HFFc6 (cell line): Measurements from ENCODE around the gene CILP2. TPM values are rescaled to one million over a fixed set of nuclear protein-coding genes. Genes with fewer than 3 reads are reported as not detected.

Experiments
- DNase-seq: peaks from one replicate; pipeline ENCODE4 v3.0.0-alpha.2; 2018
- H3K27ac Mint-ChIP-seq: 2 replicates; pipeline ENCODE4 v1.8.0; 2020; ENCODE audit warnings: mild to moderate bottlenecking, mixed read lengths
- H3K27me3 Mint-ChIP-seq: 2 replicates; pipeline ENCODE4 v1.8.0; 2021; ENCODE audit warnings: mild to moderate bottlenecking, moderate library complexity, mixed read lengths; ENCODE audit not compliant: insufficient read depth
- H3K36me3 Mint-ChIP-seq: 2 replicates; pipeline ENCODE4 v1.8.0; 2021; ENCODE audit warnings: low read depth, mixed read lengths
- H3K4me1 Mint-ChIP-seq: 2 replicates; pipeline ENCODE4 v1.8.0; 2020; ENCODE audit warnings: low read depth, mixed read lengths
- H3K4me3 Mint-ChIP-seq: 2 replicates; pipeline ENCODE4 v1.8.0; 2020; ENCODE audit warnings: mild to moderate bottlenecking, moderate library complexity, mixed read lengths
- H3K9me3 Mint-ChIP-seq: 2 replicates; pipeline ENCODE4 v1.8.0; 2020; ENCODE audit warnings: mild to moderate bottlenecking, mixed read lengths
- total RNA-seq, 6 experiments: library from RNA; stranded (reverse); fragmentation: NEBNext Ultra II Directional; extraction: Animal tissue kit (Norgen Biotek cat#: 25700); gene quantifications; 2 replicates in 1 of 6; 3 replicates in 5 of 6; pipeline ENCODE4 v1.2.3, GENCODE V29; 2021
- TF ChIP-seq, protein P1 (sequence below): fragments of 200-600 bp; sonication (generic); IDR thresholded peaks from 2 replicates; pipeline ENCODE4 v1.5.0; 2021; ENCODE audit warnings: antibody characterized with exemption, mild to moderate bottlenecking

CILP2 gene
- total RNA-seq, 6 experiments from 2014 or later, result 0.09 to 0.28 (median 0.15) TPM

DNA sequence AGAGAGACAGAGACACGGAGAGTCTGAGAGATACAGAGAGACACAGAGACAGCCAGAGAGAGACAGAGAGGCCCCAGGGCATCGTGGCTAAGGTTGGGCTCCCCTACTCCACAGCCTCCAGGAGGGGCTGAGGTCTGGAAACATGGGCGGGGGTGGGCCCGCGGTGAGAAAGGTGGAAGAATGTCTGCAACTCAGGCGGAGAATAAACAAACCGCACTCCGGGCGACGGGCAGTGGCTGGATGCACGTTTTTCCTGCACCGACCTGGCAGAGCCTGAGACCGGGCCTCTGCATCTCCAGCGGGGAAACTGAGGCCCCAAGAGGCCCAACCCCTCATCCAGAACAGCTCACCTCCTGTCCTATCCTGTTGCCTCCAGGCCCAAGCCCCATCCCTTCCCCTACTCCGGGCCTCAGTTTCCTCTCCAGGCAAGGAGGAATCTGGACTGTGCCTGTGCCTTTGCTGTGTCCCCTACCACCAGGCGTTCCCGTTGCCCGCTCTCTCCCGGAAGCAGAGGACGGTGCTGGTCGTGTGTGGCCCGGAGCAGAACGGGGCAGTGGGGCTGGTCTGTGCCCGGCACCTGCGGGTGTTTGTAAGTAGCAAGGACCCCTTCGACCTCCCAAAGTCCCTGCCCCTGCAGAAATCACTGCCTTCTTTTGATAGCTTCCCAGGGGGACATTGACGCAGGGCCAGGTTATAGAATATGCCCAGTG is 3.4 kb upstream of the CILP2 start:
- H3K4me1 Mint-ChIP-seq, result peaks cover 17% of the 10 kb centered on the region
- peaks cover 13% of the 10 kb centered on the region for H3K27me3 Mint-ChIP-seq
- TF ChIP-seq, protein P1, sequence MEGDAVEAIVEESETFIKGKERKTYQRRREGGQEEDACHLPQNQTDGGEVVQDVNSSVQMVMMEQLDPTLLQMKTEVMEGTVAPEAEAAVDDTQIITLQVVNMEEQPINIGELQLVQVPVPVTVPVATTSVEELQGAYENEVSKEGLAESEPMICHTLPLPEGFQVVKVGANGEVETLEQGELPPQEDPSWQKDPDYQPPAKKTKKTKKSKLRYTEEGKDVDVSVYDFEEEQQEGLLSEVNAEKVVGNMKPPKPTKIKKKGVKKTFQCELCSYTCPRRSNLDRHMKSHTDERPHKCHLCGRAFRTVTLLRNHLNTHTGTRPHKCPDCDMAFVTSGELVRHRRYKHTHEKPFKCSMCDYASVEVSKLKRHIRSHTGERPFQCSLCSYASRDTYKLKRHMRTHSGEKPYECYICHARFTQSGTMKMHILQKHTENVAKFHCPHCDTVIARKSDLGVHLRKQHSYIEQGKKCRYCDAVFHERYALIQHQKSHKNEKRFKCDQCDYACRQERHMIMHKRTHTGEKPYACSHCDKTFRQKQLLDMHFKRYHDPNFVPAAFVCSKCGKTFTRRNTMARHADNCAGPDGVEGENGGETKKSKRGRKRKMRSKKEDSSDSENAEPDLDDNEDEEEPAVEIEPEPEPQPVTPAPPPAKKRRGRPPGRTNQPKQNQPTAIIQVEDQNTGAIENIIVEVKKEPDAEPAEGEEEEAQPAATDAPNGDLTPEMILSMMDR, result no peak
- no peaks in the 10 kb centered on the region for H3K9me3 Mint-ChIP-seq
- H3K27ac Mint-ChIP-seq, result no peak overlapping the region; the same call in 1 of the 2 replicates
- no peak for DNase-seq
- H3K36me3 Mint-ChIP-seq, result no peaks in the 10 kb centered on the region
- H3K4me3 Mint-ChIP-seq, result no peak overlapping the region; the same call in 1 of the 2 replicates

DNA sequence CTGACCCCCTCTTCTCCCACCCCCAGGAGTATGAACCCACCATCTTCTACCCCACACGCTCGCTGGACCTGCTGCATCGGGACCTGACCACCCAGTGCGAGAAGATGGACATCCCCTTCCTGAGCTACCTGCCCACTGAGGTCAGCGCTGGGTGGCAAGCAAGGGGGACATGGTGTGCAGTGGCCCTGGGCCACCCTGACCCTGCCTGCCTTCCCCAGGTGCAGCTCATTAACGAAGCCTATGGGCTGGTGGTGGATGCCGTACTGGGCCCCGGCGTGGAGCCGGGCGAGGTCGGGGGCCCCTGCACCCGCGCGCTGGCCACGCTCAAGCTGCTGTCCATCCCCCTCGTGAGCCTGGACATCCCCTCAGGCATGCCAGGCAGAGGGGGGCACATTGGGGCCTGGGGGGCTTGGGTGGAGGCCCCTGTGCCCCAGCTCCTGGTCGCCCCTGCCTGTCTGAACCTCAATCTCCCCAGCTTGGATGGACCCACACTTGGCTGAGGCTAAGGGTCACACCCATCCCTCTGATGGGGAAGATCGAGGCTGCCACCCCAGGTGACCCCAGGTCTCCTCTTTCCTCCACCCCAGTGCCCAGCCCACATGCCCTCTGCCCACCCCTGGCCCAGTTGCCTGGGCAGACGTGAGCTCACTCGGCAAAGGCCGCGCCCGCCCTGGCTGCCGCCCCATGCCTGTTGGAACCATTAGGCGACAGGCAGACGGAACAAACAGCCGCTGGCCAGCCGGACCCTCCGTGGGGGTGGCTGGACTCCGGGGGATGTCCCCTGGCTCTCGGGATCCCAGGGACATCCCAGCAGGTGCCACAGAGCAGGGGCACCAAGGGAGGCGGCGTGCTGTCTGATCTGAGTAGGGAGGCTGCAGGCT is 2.5 kb upstream of the CILP2 start:
- TF ChIP-seq, protein P1, result no peak
- Mint-ChIP-seq H3K27ac (no peak overlapping the region), H3K27me3 (peaks cover 13% of the 10 kb centered on the region), H3K36me3 (no peaks in the 10 kb centered on the region), H3K4me1 (peaks cover 12% of the 10 kb centered on the region; the same call in 1 of the 2 replicates), H3K4me3 (no peak overlapping the region), H3K9me3 (no peaks in the 10 kb centered on the region)
- DNase-seq, result no peak

GRCh38 chr19:19537075-19538048 is 703 bp upstream of the CILP2 start:
- H3K27ac Mint-ChIP-seq, result no peak overlapping the region
- H3K4me3 Mint-ChIP-seq, result no peak overlapping the region
- H3K4me1 Mint-ChIP-seq, result no peaks in the 10 kb centered on the region
- DNase-seq, result no peak
- no peaks in the 10 kb centered on the region for H3K36me3 Mint-ChIP-seq
- peaks cover 11% of the 10 kb centered on the region for H3K27me3 Mint-ChIP-seq
- TF ChIP-seq, protein P1, result no peak
- H3K9me3 Mint-ChIP-seq, result no peaks in the 10 kb centered on the region

GRCh38 chr19:19538785-19539166 is 711 bp downstream of the CILP2 start:
- Mint-ChIP-seq H3K36me3 (no peaks in the 10 kb centered on the region), H3K9me3 (no peaks in the 10 kb centered on the region), H3K4me1 (no peaks in the 10 kb centered on the region), H3K4me3 (no peak overlapping the region), H3K27ac (no peak overlapping the region), H3K27me3 (peaks cover 11% of the 10 kb centered on the region)
- TF ChIP-seq, protein P1, result no peak
- no peak for DNase-seq

GRCh38 chr19:19539698-19540063 is 1.6 kb downstream of the CILP2 start:
- no peaks in the 10 kb centered on the region for H3K4me1 Mint-ChIP-seq
- H3K36me3 Mint-ChIP-seq, result no peaks in the 10 kb centered on the region
- no peak overlapping the region for H3K4me3 Mint-ChIP-seq
- no peaks in the 10 kb centered on the region for H3K9me3 Mint-ChIP-seq
- H3K27ac Mint-ChIP-seq, result no peak overlapping the region
- peaks cover 7% of the 10 kb centered on the region for H3K27me3 Mint-ChIP-seq
- TF ChIP-seq, protein P1, result no peak
- DNase-seq, result no peak
